H9 (cell line): Measurements from ENCODE around the gene STT3B. TPM values are rescaled to one million over a fixed set of nuclear protein-coding genes. Genes with fewer than 3 reads are reported as not detected.

Experiments
- DNase-seq: peaks from one replicate; pipeline ENCODE4 v3.0.0-alpha.2; 2017
- H2AFZ ChIP-seq: one replicate; pipeline ENCODE4 v1.6.1; 2013; ENCODE audit warnings: mild to moderate bottlenecking, low read length, control low read depth, moderate library complexity
- H2AK5ac ChIP-seq: 2 replicates; pipeline ENCODE4 v1.6.1; 2013; ENCODE audit warnings: low read length, control low read depth, mixed read lengths; ENCODE audit not compliant: insufficient read length
- H2BK120ac ChIP-seq: one replicate; pipeline ENCODE4 v1.6.1; 2013; ENCODE audit warnings: low read depth, mild to moderate bottlenecking, low read length, control low read depth, inconsistent platforms; ENCODE audit not compliant: poor library complexity, severe bottlenecking
- H2BK12ac ChIP-seq: 2 replicates; pipeline ENCODE4 v1.6.1; 2013; ENCODE audit warnings: low read length, control low read depth, mixed read lengths, low read depth; ENCODE audit not compliant: insufficient read length
- H2BK15ac ChIP-seq: 2 replicates; pipeline ENCODE4 v1.6.1; 2013; ENCODE audit warnings: low read depth, low read length, control low read depth
- H2BK20ac ChIP-seq: one replicate; pipeline ENCODE4 v1.6.1; 2013; ENCODE audit warnings: low read depth, mild to moderate bottlenecking, low read length, control low read depth, inconsistent platforms; ENCODE audit not compliant: poor library complexity, severe bottlenecking
- H2BK5ac ChIP-seq: 2 replicates; pipeline ENCODE4 v1.6.1; 2013; ENCODE audit warnings: low read length, control low read depth, mixed read lengths; ENCODE audit not compliant: insufficient read length
- H3K14ac ChIP-seq: 2 replicates; pipeline ENCODE4 v1.6.1; 2013; ENCODE audit warnings: low read length, control low read depth; ENCODE audit not compliant: insufficient read depth
- H3K18ac ChIP-seq: 2 replicates; pipeline ENCODE4 v1.6.1; 2013; ENCODE audit warnings: low read depth, mild to moderate bottlenecking, mixed read lengths, low read length, control low read depth; ENCODE audit not compliant: insufficient read length
- H3K23ac ChIP-seq: 2 replicates; pipeline ENCODE4 v1.6.1; 2013; ENCODE audit warnings: low read length, control low read depth, mixed read lengths, low read depth; ENCODE audit not compliant: insufficient read length
- H3K23me2 ChIP-seq: 2 replicates; pipeline ENCODE4 v1.6.1; 2013; ENCODE audit warnings: low read depth, mild to moderate bottlenecking, mixed read lengths, low read length, control low read depth; ENCODE audit not compliant: insufficient read length, poor library complexity, severe bottlenecking
- H3K27ac ChIP-seq: 2 replicates; pipeline ENCODE4 v1.5.1; 2013; ENCODE audit warnings: low read length, control low read depth, mixed read lengths, low read depth; ENCODE audit not compliant: insufficient read length
- H3K27me3 ChIP-seq: 2 replicates; pipeline ENCODE4 v1.6.1; 2013; ENCODE audit warnings: low read length, control low read depth, inconsistent platforms; ENCODE audit not compliant: insufficient read depth
- H3K4ac ChIP-seq: 2 replicates; pipeline ENCODE4 v1.6.1; 2013; ENCODE audit warnings: low read depth, mild to moderate bottlenecking, control low read depth, inconsistent platforms, low read length, moderate library complexity
- H3K4me1 ChIP-seq: 2 replicates; pipeline ENCODE4 v1.6.1; 2013; ENCODE audit warnings: low read length, control low read depth, inconsistent platforms; ENCODE audit not compliant: insufficient read depth
- H3K4me2 ChIP-seq: 2 replicates; pipeline ENCODE4 v1.6.1; 2013; ENCODE audit warnings: low read length, control low read depth, mixed read lengths; ENCODE audit not compliant: insufficient read length, insufficient read depth
- H3K56ac ChIP-seq: 2 replicates; pipeline ENCODE4 v1.6.1; 2013; ENCODE audit warnings: low read depth, mild to moderate bottlenecking, mixed read lengths, low read length, control low read depth; ENCODE audit not compliant: insufficient read length
- H3K79me1 ChIP-seq: 2 replicates; pipeline ENCODE4 v1.6.1; 2013; ENCODE audit warnings: low read depth, mild to moderate bottlenecking, moderate library complexity, low read length, control low read depth, inconsistent platforms; ENCODE audit not compliant: insufficient read depth, poor library complexity, severe bottlenecking
- H3K79me2 ChIP-seq: 2 replicates; pipeline ENCODE4 v1.6.1; 2013; ENCODE audit warnings: low read length, control low read depth, inconsistent platforms; ENCODE audit not compliant: insufficient read depth
- H3K9ac ChIP-seq: 2 replicates; pipeline ENCODE4 v1.6.1; 2013; ENCODE audit warnings: low read length, control low read depth, mixed read lengths; ENCODE audit not compliant: insufficient read length; ENCODE audit errors: extremely low read depth
- H3K9me3 ChIP-seq: one replicate; pipeline ENCODE4 v1.6.1; 2013; ENCODE audit warnings: low read depth, low read length, inconsistent platforms; ENCODE audit not compliant: control insufficient read depth
- H3T11ph ChIP-seq: one replicate; pipeline ENCODE4 v1.6.1; 2013; ENCODE audit warnings: mild to moderate bottlenecking, low read length, control low read depth, inconsistent platforms
- H4K20me1 ChIP-seq: one replicate; pipeline ENCODE4 v1.6.1; 2013; ENCODE audit not compliant: control insufficient read depth, insufficient read length, insufficient read depth
- H4K5ac ChIP-seq: 2 replicates; pipeline ENCODE4 v1.6.1; 2013; ENCODE audit warnings: low read depth, mild to moderate bottlenecking, mixed read lengths, low read length, control low read depth; ENCODE audit not compliant: insufficient read length
- H4K8ac ChIP-seq: replicated peaks from 2 replicates; pipeline ENCODE4 v1.6.1; 2013; ENCODE audit warnings: low read length, control low read depth, mixed read lengths, low read depth; ENCODE audit not compliant: insufficient read length
- H4K91ac ChIP-seq: 2 replicates; pipeline ENCODE4 v1.6.1; 2013; ENCODE audit warnings: low read depth, mild to moderate bottlenecking, moderate library complexity, mixed read lengths, low read length, control low read depth; ENCODE audit not compliant: insufficient read length
- H3K27ac Mint-ChIP-seq, 3 experiments: 2 replicates in 2 of 3; 3 replicates in 1 of 3; pipeline ENCODE4 v1.8.0; 2020 to 2021; ENCODE audit warnings: mixed read lengths in 3 of 3, mild to moderate bottlenecking in 1 of 3, moderate library complexity in 1 of 3
- H3K27me3 Mint-ChIP-seq: 2 replicates; pipeline ENCODE4 v1.8.0; 2021; ENCODE audit warnings: low read depth, mild to moderate bottlenecking, moderate library complexity, mixed read lengths
- H3K36me3 Mint-ChIP-seq, 3 experiments: 2 replicates in 2 of 3; 3 replicates in 1 of 3; pipeline ENCODE4 v1.8.0; 2020 to 2021; ENCODE audit warnings: low read depth in 3 of 3, mixed read lengths in 3 of 3; ENCODE audit not compliant: insufficient read depth in 1 of 3
- H3K4me1 Mint-ChIP-seq, 2 experiments: 2 replicates each; pipeline ENCODE4 v1.8.0; 2020; ENCODE audit warnings: mixed read lengths in 2 of 2
- H3K4me3 Mint-ChIP-seq, 2 experiments: 2 replicates in 1 of 2; 3 replicates in 1 of 2; pipeline ENCODE4 v1.8.0; 2020 to 2021; ENCODE audit warnings: mild to moderate bottlenecking in 2 of 2, mixed read lengths in 2 of 2, moderate library complexity in 1 of 2
- H3K9me3 Mint-ChIP-seq, 2 experiments: 2 replicates in 1 of 2; 3 replicates in 1 of 2; pipeline ENCODE4 v1.8.0; 2020; ENCODE audit warnings: mild to moderate bottlenecking in 2 of 2, mixed read lengths in 2 of 2, moderate library complexity in 1 of 2
- WGBS: extraction: QIAGEN DNeasy Blood & Tissue Kit; methylation state at CpG from one replicate; pipeline ENCODE4 v1.1.7; 2013; ENCODE audit warnings: missing lambda C conversion rate, low lambda C conversion rate, mixed read lengths; ENCODE audit not compliant: insufficient read length; ENCODE audit errors: extremely low coverage; 5-methylcytosine and 5-hydroxymethylcytosine counted together
- total RNA-seq: library from RNA; stranded (reverse); gene quantifications from 2 replicates; pipeline ENCODE4 v1.2.1, GENCODE V29; 2021
- TF ChIP-seq, protein P1 (sequence below): fragments of 200-600 bp; sonication (generic); conservative IDR thresholded peaks from 3 replicates; pipeline ENCODE4 v1.8.0; 2021; ENCODE audit warnings: antibody characterized with exemption, mild to moderate bottlenecking

Gene STT3B
- total RNA-seq, 1 experiment from 2014 or later: 79.9 TPM

DNA sequence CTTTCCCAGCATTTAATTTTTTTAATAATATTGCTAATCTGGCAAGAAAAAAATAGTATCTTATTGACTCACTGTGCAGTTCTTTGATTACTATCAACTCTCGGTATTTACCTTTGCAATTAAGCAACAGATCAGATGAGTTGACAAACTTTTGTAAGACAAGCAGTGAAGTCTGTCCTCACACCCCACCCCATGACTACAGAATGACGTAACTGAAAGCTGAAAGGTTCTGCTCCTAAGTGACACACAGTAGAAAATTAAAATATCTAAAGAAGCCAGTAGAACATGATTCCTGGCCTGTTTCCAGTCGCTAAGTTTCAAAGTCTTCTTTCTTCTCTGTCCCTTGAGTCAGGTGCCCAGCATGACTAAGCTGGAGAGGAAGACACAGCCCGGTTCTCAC lies 135.5 kb downstream of the STT3B start:
- Mint-ChIP-seq H3K36me3 (peaks cover 10 to 26% (median 12%) of the 10 kb centered on the region in 3 experiments; a peak in 6 of 7 replicates), H3K27me3 (no peaks in the 10 kb centered on the region), H3K9me3 (no peaks in the 10 kb centered on the region), H3K27ac (no peak overlapping the region; a peak in 1 of 7 replicates), H3K4me1 (peaks cover 6 to 8% of the 10 kb centered on the region in 2 experiments; a peak in 3 of 4 replicates), H3K4me3 (no peak overlapping the region)
- H3K4me2 ChIP-seq: no peak overlapping the region
- H3K18ac ChIP-seq: no peak overlapping the region
- TF ChIP-seq, protein P1, sequence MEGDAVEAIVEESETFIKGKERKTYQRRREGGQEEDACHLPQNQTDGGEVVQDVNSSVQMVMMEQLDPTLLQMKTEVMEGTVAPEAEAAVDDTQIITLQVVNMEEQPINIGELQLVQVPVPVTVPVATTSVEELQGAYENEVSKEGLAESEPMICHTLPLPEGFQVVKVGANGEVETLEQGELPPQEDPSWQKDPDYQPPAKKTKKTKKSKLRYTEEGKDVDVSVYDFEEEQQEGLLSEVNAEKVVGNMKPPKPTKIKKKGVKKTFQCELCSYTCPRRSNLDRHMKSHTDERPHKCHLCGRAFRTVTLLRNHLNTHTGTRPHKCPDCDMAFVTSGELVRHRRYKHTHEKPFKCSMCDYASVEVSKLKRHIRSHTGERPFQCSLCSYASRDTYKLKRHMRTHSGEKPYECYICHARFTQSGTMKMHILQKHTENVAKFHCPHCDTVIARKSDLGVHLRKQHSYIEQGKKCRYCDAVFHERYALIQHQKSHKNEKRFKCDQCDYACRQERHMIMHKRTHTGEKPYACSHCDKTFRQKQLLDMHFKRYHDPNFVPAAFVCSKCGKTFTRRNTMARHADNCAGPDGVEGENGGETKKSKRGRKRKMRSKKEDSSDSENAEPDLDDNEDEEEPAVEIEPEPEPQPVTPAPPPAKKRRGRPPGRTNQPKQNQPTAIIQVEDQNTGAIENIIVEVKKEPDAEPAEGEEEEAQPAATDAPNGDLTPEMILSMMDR: no peak
- no peak overlapping the region for H3K9ac ChIP-seq
- H3K4ac ChIP-seq: no peak overlapping the region
- H2BK20ac ChIP-seq: no peak overlapping the region
- H2BK120ac ChIP-seq: no peak overlapping the region
- H2BK5ac ChIP-seq: no peak overlapping the region
- H3K14ac ChIP-seq: no peak overlapping the region
- H4K5ac ChIP-seq: no peak overlapping the region
- H2AFZ ChIP-seq: no peak overlapping the region
- no peak overlapping the region for H3K27ac ChIP-seq
- no peak overlapping the region for H3T11ph ChIP-seq
- DNase-seq: no peak
- H3K23me2 ChIP-seq: no peaks in the 10 kb centered on the region
- H2BK15ac ChIP-seq: no peak overlapping the region
- H4K8ac ChIP-seq: no peak overlapping the region
- no peaks in the 10 kb centered on the region for H3K27me3 ChIP-seq
- H3K79me1 ChIP-seq: no peaks in the 10 kb centered on the region
- H4K20me1 ChIP-seq: no peaks in the 10 kb centered on the region
- H4K91ac ChIP-seq: no peak overlapping the region
- no peak overlapping the region for H2BK12ac ChIP-seq
- H3K56ac ChIP-seq: no peak overlapping the region
- H3K4me1 ChIP-seq: peaks cover 3% of the 10 kb centered on the region; the same call in 1 of the 2 replicates
- H3K9me3 ChIP-seq: no peaks in the 10 kb centered on the region
- WGBS: no CpG with 5 or more reads among the region's 4 CpGs
- H3K23ac ChIP-seq: no peak overlapping the region
- H2AK5ac ChIP-seq: no peak overlapping the region
- no peaks in the 10 kb centered on the region for H3K79me2 ChIP-seq
